DMS153 treated with DMSO at 0.1 percent for 48 hours (cell line): ENCODE measurements around the gene CCNY.
"Not testable (repeated sequence)": the region's sequence is repeated elsewhere in the genome, so short reads cannot be mapped to it uniquely, and the experiment has no call there.

Experiments used
- DNase-seq: peaks from one replicate; lab custom pipeline; 2025; ENCODE audit not compliant: unreplicated experiment; lab: John Stamatoyannopoulos, UW

The CCNY gene

DNA sequence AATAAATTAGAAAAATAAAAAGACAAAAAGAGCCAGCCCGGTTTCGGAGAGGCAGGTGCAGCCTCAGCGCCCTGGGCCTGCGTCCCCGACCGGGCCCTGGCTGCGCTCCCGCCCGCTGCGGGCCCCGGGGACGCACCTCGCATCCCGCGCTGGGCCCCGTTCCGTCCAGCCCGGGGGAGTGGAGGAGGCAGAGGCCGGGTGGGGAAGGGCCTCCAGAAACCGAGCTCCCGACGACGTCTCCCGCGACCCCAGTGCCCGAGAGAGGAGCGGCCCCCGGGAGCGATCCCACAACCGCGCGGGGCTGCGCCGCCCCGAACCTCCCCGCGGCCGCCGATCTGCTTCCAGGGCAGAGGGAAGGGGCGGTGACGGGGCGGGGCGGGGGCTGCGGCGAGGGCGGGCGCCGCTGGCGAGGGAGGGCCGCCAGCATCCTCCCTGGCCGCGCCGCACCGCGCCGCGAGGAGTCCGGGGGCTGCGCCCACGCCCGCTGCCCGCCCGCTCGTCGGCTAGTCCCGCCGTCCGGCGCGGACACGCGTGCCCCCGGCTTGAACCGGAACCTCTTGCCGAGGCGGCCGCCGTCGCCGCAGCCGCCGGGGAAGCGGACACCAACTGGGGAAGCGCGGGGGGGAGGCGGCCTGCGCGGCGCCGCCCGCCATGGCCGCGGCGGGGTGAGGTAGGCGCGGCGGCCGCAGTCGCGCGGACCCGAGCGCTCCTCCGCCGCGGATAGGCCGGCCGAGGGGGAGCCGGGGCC, at the start of gene CCNY:
Gene CCNY (plus strand): TSS at position 426 of the 748 bp plus-strand sequence. CDS start 545 bp downstream, outside the sequence.
- DNase-seq, result no peak

GRCh38 chr10:35289198-35289597, 47.1 kb upstream of the CCNY start:
- DNase-seq, result no peak

GRCh38 chr10:35294506-35294905, 41.8 kb upstream of the CCNY start:
- DNase-seq, result no peak

DNA sequence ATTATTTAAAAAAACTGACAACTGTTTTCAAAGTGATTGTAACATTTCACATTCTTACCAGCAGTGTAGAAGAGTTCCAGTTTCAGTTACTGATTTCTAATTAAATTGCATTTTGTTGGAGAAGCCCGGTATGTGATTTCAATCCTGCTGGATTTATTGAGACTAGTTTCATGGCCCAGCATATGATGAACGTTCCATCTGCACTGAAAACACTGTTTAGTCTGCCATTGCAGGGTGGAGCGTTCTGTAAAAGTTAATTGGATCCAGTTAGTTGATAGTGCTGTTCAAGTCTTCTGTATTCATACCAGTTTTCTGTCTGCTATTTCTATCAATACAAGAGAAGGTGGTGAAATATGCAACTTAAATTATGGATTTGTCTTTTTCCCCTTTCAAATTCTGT, 37.3 kb upstream of the CCNY start:
- DNase-seq, result no peak

DNA sequence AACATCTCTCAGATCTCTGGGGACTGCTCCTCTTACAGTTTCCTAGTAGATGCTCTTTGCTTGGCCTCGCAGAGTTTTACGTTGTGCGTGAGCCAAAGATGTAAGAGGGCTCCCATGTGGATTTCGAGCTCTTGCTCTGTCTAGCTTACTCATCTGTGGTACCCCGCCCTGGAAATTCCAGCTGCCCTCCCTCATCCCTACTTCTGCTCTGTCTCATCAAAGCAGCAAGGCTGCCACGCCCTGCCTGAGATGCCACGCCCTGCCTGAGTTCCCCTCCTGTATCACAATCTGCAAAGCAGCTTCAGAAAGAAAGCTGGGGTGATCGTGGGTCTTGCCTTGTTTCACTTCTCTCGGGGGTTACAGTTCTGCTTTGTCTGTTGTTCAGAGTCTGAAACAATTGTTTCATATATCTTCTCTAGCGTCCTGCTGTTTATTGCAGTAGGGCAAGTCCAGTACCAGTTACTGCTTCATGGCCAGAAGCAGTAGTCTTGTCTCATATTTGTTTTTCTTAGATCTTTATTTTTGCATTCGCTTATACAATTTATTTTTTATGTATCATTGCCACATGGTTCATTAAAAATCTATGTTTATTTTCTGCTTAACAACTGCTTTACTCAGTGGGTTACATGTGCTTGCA, 36.1 kb upstream of the CCNY start:
- no peak for DNase-seq

- DNase-seq, result no peak
These were observed 31.7 kb upstream of the CCNY start for GRCh38 chr10:35304649-35305048.

DNA sequence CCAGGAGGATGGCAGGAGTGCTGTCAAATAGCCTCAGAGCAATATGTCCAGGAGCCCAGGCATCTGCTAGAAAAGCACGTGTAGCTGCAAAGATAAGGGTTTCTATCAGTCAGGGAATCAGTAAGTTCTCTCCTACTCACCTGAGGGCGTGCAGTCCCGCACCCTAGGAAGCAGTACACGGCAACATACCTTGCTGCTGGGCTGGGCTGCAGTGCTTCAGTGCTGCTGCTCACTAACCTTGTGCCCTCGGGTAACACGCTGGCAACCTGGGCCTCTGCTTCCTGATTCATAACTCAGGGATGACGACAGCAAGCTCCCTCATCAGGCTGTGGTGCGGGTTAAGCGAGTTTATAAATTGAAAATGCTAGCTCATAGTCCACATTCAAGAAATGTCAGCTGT, 29.5 kb upstream of the CCNY start:
- no peak for DNase-seq

GRCh38 chr10:35307297-35307696, 29.0 kb upstream of the CCNY start:
- no peak for DNase-seq

DNA sequence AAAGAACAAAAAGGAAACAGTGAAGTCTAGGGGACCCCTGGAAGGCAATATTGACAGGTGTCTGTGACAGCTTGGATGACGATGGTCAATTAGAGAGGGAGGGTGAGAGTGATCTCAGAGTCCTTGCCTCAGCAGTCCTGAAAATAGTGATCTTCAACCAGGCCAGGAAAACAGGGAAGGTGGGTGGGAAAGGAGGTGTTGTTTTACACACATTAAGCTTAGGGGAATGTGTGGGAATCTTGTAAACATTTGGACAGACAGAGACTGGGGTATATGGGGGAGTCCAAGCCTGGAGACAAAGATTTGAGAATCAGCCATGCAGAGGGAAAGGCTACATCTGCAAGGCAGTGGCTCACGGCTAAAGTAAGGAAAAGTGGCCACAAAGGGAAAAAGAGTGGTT, 27.5 kb upstream of the CCNY start:
- no peak for DNase-seq

- not testable (repeated sequence) for DNase-seq
These were observed 22.2 kb upstream of the CCNY start for GRCh38 chr10:35314142-35314541.

DNA sequence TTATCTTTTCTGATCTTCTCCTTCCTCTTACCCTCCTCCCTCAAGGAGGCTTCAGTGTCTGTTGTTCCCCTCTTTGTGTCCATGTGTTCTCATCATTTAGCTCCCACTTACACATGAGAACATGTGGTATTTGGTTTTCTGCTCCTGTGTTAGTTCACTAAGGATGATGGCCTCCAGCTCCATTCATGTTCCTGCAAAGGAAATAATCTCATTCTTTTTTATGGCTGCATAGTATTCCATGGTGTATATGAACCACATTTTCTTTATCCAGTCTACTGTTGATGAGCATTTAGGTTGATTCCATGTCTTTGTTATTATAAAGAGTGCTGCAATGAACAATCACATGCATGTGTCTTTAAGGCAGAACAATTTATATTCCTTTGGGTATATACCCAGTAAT, 21.1 kb upstream of the CCNY start:
- not testable (repeated sequence) for DNase-seq

DNA sequence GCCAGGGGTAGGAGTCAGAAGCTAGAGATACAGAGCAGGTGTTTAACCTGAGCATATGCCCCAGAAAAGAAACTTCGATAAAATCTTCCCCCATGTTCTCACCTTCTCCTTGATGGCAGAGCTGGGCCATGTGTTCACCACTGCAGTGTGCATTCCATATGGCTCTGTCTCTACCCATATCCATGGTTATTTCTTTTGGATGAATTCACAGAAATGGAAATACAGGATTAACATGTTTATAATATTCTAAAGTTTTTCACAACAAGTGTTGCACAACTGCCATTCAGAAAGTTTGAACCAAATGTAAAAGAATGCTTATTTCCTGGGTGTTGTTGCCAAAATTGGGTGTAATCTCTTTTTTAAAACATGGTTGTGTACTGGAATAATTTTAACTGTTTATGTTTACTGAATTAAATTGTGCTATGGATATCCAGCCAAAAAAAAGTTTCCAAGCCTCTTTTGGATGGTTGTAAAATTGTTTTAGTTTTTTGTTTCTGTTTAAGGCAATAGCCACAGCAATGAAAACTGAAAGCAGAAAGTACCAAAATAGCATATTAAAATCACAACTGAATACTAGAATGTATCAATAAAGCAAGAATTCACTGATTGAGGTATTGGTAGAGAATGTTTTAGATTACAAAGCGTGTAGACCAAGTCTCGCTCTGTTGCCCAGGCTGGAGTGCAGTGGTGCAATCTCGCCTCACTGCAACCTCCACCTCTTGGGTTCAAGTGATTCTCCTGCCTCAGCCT, 19.9 kb upstream of the CCNY start:
- no peak for DNase-seq

GRCh38 chr10:35318551-35318950, 17.8 kb upstream of the CCNY start:
- DNase-seq, result no peak

DNA sequence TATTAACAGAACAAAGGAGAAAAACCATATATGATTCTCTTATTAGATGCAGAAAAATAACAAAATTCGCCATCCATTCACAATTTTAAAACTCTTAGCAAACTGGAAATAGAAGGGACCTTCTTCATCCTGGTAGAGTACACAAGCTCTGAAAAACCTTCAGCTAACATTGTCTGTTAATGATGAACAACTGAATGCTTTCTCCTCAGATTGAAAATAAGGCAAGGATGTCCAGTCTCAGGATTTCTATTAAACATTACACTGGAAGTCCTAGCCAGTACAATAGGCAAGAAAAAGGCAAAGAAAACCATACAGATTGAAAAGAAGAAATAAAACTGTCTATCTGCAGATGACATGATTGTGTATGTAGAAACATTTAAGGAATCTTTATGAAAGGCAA, 16.0 kb upstream of the CCNY start:
- no peak for DNase-seq

- no peak for DNase-seq
These were observed 13.7 kb upstream of the CCNY start for GRCh38 chr10:35322636-35323035.

DNA sequence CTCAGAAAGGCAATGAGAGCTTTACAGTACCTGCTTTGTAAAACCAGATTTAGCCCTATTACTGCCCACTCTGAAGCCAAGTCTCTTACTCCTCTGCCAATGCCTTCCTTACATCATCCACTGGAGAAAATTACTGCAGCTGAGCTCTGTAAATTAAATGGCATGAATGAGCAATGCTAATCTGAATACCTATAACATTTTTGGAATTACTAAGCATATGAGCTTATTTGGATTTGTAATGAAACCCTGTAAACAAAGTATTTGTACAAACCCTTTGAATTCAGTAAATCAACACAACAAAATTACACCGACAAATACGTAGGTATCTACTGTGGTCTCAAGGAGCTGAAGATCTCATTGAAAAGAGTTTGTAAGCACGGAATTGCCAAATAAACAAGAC, 12.1 kb upstream of the CCNY start:
- no peak for DNase-seq

- no peak for DNase-seq
These were observed 9.7 kb upstream of the CCNY start for GRCh38 chr10:35326466-35327235.

GRCh38 chr10:35327790-35328403, 8.4 kb upstream of the CCNY start:
- no peak for DNase-seq

GRCh38 chr10:35328404-35329037, 7.8 kb upstream of the CCNY start:
- DNase-seq, result no peak

GRCh38 chr10:35329520-35329919, 6.8 kb upstream of the CCNY start:
- DNase-seq, result no peak
